Measurements from ENCODE around the gene CROCC. TPM values are rescaled to one million over a fixed set of nuclear protein-coding genes. Genes with fewer than 3 reads are reported as not detected.
"Not testable (repeated sequence)": the region's sequence is repeated elsewhere in the genome, so short reads cannot be mapped to it uniquely, and the experiment has no call there.

CROCC gene
- total RNA-seq, 1 donor from 2014 or later, result 27.0 TPM

GRCh38 chr1:16905110-16905867 lies 16.4 kb upstream of the CROCC start:
- no peak for TF ChIP-seq CTCF (IDR thresholded peaks at IDR 0.05)
- Histone ChIP-seq H3K27ac (peak overlapping the region; percentile 92 to 94), H3K4me1 (peaks cover 0 to 3% of the 10 kb centered on the region in 2 donors), H3K27me3 (no peaks in the 10 kb centered on the region), H3K36me3 (no peaks in the 10 kb centered on the region), H3K4me3 (peak overlapping the region; percentile 61 to 66), H3K9me3 (peaks cover 0 to 12% of the 10 kb centered on the region in 2 donors)
- intact Hi-C loops (cut with DNase I), result loop anchor here (1.0 kb wide), 1 partner anchor 8 kb away; no protein-coding TSS in a partner anchor
- DNase-seq (ENCODE audit: low spot score in 2 of 2), result peak in 1 of 2 donors; percentile 73

GRCh38 chr1:16905868-16906702 lies 15.6 kb upstream of the CROCC start:
- DNase-seq (ENCODE audit: low spot score in 2 of 2), result peak in 1 of 2 donors; percentile 63
- peak overlapping the region in 1 of 2 donors; percentile 66 for H3K4me3 ChIP-seq
- no peak for TF ChIP-seq CTCF (IDR thresholded peaks at IDR 0.05)
- intact Hi-C loops (cut with DNase I), result loop anchor here (1.0 kb wide), 1 partner anchor 7 kb away; no protein-coding TSS in a partner anchor
- no peaks in the 10 kb centered on the region for H3K36me3 ChIP-seq
- no peaks in the 10 kb centered on the region for H3K27me3 ChIP-seq
- peaks cover 0 to 12% of the 10 kb centered on the region in 2 donors for H3K9me3 ChIP-seq
- H3K4me1 ChIP-seq, result peaks cover 0 to 3% of the 10 kb centered on the region in 2 donors
- peak overlapping the region; percentile 92 to 94 for H3K27ac ChIP-seq

- intact Hi-C loops (cut with DNase I), result no loop called here
- Histone ChIP-seq H3K27me3 (no peaks in the 10 kb centered on the region), H3K9me3 (peaks cover 0 to 12% of the 10 kb centered on the region in 2 donors), H3K27ac (no peak overlapping the region), H3K4me1 (peaks cover 0 to 3% of the 10 kb centered on the region in 2 donors), H3K4me3 (no peak overlapping the region), H3K36me3 (no peaks in the 10 kb centered on the region)
- peak in 1 of 2 donors; percentile 50 for DNase-seq (ENCODE audit: low spot score in 2 of 2)
- no peak for TF ChIP-seq CTCF (IDR thresholded peaks at IDR 0.05)
Observed at GRCh38 chr1:16906873-16907272, 14.9 kb upstream of the CROCC start.

GRCh38 chr1:16907870-16908758 lies 13.6 kb upstream of the CROCC start:
- Histone ChIP-seq H3K9me3 (peaks cover 0 to 12% of the 10 kb centered on the region in 2 donors), H3K4me1 (peaks cover 0 to 6% of the 10 kb centered on the region in 2 donors), H3K27ac (no peak overlapping the region), H3K27me3 (no peaks in the 10 kb centered on the region), H3K4me3 (no peak overlapping the region), H3K36me3 (no peaks in the 10 kb centered on the region)
- DNase-seq (ENCODE audit: low spot score in 2 of 2), result peak in 1 of 2 donors; percentile 56
- intact Hi-C loops (cut with DNase I), result no loop called here
- TF ChIP-seq CTCF (IDR thresholded peaks at IDR 0.05), result no peak

- not testable (repeated sequence) for H3K27ac ChIP-seq; H3K36me3 ChIP-seq; H3K4me3 ChIP-seq; H3K27me3 ChIP-seq; H3K9me3 ChIP-seq; DNase-seq (ENCODE audit: low spot score in 2 of 2)
- intact Hi-C loops (cut with DNase I), result loop anchor here (5.0 kb wide), 1 partner anchor 140 kb away; the partner anchor contains the start of gene SDHB
- H3K4me1 ChIP-seq, result peaks cover 0 to 20% of the 10 kb centered on the region in 2 donors
Observed at GRCh38 chr1:16911851-16912721, 9.6 kb upstream of the CROCC start.

- peaks cover 0 to 20% of the 10 kb centered on the region in 2 donors for H3K4me1 ChIP-seq
- not testable (repeated sequence) for DNase-seq (ENCODE audit: low spot score in 2 of 2); H3K27me3 ChIP-seq; H3K36me3 ChIP-seq; H3K27ac ChIP-seq; H3K4me3 ChIP-seq; H3K9me3 ChIP-seq
- intact Hi-C loops (cut with DNase I), result loop anchor here (1.0 to 5.0 kb wide), 2 partner anchors 7 to 140 kb away; partner anchors contain the start of gene SDHB
Observed at GRCh38 chr1:16912742-16913141, 9.0 kb upstream of the CROCC start.
